Measurements from ENCODE around the gene CCDC71L. TPM values are rescaled to one million over a fixed set of nuclear protein-coding genes. Genes with fewer than 3 reads are reported as not detected.

The CCDC71L gene
- total RNA-seq, 2 experiments from 2014 or later, result 12.7 to 14.6 TPM

DNA sequence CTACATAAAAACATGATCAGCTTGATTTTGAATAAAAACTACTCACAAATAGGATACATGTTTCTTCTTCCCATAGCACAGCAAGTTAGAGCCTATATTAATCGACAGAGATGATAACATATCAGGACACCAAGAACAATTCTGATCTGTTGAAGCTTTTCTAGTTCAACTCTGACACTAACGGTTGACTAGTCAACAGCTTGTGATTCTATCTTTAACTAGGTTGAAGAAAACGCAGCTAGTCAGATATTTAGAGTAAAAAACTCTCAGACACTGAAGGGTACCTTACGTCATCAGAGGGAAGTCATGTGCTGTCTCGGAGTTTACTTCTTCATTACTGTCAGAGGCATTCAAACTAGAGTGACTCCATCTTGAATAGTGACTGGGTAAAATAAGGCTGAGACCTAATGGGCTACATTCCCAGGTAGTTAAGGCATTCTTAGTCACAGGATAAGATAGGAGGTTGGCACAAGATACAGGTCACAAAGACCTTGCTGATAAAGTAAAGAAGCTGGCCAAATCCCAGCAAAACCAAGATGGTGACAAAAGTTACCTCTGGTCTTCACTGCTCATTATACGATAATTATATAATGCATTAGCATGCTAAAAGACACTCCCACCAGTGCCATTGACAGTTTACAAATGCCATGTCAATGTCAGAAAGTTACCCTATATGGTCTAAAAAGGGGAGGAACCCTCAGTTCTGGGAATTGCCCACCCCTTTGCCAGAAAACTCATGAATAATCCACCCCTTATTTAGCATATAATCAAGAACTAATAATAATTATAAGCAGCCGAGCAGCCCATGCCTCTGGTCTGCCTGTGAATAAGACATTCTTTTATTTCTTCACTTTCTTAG lies 21.3 kb downstream of the CCDC71L start:
- Mint-ChIP-seq H3K9me3 (no peaks in the 10 kb centered on the region), H3K36me3 (ENCODE audit: low read depth) (no peaks in the 10 kb centered on the region), H3K4me1 (ENCODE audit: low read depth) (no peaks in the 10 kb centered on the region), H3K4me3 (no peak overlapping the region), H3K27ac (no peak overlapping the region), H3K27me3 (ENCODE audit: low read depth) (peaks cover 15% of the 10 kb centered on the region)
- CTCF ChIA-PET, result interaction anchor here (0.5 to 1.2 kb wide), 3 partner anchors 18 to 321 kb away, joined by 3 read pairs; no protein-coding TSS in a partner anchor
- intact Hi-C loops (cut with micrococcal nuclease), result no loop called here
- no peak for DNase-seq

DNA sequence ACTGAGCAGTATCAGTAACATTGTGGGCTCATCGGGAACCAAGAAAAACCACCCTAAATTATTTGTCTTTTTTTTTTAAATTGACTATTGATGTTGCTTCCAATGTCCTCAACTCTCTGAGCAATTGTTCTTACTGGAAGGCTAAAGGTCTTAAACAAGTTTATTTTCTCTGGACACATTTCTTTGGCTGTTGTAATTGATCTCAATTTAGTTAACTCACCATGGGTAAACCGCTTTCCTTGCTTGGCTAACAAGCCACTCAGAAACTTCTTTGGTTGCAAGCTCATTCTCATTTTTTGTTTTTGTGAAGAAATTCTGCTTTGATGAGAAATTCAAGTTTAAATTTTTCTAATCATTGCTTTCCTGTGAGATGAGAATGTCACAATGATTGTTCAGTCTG lies 25.5 kb downstream of the CCDC71L start:
- Mint-ChIP-seq H3K27me3 (ENCODE audit: low read depth) (peaks cover 16% of the 10 kb centered on the region), H3K9me3 (no peaks in the 10 kb centered on the region), H3K36me3 (ENCODE audit: low read depth) (no peaks in the 10 kb centered on the region), H3K4me3 (no peak overlapping the region), H3K27ac (no peak overlapping the region), H3K4me1 (ENCODE audit: low read depth) (no peaks in the 10 kb centered on the region)
- CTCF ChIA-PET, result interaction anchor here (0.7 kb wide), 1 partner anchor 101 kb away, joined by 4 read pairs; no protein-coding TSS in a partner anchor
- DNase-seq, result no peak
- intact Hi-C loops (cut with micrococcal nuclease), result no loop called here

DNA sequence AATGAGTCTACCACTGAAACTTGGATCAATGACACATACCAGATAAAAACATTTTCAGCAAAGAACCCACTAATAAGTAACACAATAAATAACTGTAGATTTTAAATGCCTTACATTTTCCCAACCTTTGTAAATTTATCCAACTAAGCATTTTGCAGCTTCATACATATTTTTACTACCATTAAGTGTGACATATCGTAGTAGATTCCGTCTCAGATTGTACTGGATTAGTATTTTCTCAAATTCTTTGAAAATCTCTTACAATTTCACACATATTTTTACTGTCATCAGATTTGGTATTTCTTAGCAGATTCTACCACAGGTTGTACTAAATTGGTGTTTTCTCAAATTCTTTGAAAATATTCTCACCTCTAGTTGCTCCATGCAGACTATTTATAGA lies 26.0 kb downstream of the CCDC71L start:
- H3K9me3 Mint-ChIP-seq, result no peaks in the 10 kb centered on the region
- no peak overlapping the region for H3K4me3 Mint-ChIP-seq
- intact Hi-C loops (cut with micrococcal nuclease), result no loop called here
- no peak overlapping the region for H3K27ac Mint-ChIP-seq
- H3K27me3 Mint-ChIP-seq (ENCODE audit: low read depth), result peaks cover 16% of the 10 kb centered on the region
- H3K4me1 Mint-ChIP-seq (ENCODE audit: low read depth), result no peaks in the 10 kb centered on the region
- H3K36me3 Mint-ChIP-seq (ENCODE audit: low read depth), result no peaks in the 10 kb centered on the region
- CTCF ChIA-PET, result interaction anchor here (0.7 kb wide), 1 partner anchor 101 kb away, joined by 4 read pairs; no protein-coding TSS in a partner anchor
- no peak for DNase-seq

DNA sequence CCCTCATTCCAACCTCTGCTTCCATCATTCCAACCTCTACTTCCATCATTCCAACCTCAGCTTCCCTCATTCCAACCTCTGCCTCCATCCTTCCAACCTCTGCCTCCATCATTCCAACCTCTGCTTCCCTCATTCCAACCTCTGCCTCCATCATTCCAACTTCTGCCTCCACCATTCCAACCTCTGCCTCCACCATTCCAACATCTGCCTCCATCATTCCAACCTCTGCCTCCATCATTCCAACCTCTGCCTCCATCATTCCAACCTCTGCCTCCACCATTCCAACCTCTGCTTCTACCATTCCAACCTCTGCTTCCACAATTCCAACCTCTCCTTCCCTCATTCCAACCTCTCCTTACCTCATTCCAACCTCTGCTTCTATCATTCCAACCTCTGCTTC lies 30.3 kb downstream of the CCDC71L start:
- H3K27me3 Mint-ChIP-seq (ENCODE audit: low read depth), result peaks cover 7% of the 10 kb centered on the region
- no peak overlapping the region for H3K27ac Mint-ChIP-seq
- no peaks in the 10 kb centered on the region for H3K4me1 Mint-ChIP-seq (ENCODE audit: low read depth)
- intact Hi-C loops (cut with micrococcal nuclease), result no loop called here
- DNase-seq, result no peak
- H3K9me3 Mint-ChIP-seq, result no peaks in the 10 kb centered on the region
- H3K36me3 Mint-ChIP-seq (ENCODE audit: low read depth), result no peaks in the 10 kb centered on the region
- no peak overlapping the region for H3K4me3 Mint-ChIP-seq
- CTCF ChIA-PET, result interaction anchor here (1.7 kb wide), 1 partner anchor 454 kb away, joined by 4 read pairs; no protein-coding TSS in a partner anchor

DNA sequence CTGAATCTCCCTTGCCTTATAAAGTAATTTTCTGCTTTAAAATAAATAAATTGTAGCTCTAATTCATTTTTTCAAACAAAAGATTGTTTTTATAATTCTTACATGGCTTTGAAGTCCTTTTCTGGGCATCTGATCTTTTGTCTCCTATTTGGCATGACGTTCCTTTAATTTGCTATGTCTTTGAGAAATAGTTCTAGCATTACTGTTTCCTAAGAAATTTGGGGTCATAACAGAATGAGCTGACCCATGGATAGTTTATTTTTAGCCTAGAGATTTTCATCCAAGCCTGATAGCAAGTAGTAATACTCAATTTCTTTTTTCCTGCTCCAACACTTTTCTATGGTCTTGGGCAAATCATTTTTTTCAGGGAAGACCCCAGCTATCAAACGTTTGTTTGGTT lies 31.4 kb downstream of the CCDC71L start:
- H3K27me3 Mint-ChIP-seq (ENCODE audit: low read depth), result no peaks in the 10 kb centered on the region
- no peak overlapping the region for H3K4me3 Mint-ChIP-seq
- H3K9me3 Mint-ChIP-seq, result no peaks in the 10 kb centered on the region
- DNase-seq, result no peak
- H3K36me3 Mint-ChIP-seq (ENCODE audit: low read depth), result no peaks in the 10 kb centered on the region
- CTCF ChIA-PET, result interaction anchor here (1.7 kb wide), 1 partner anchor 453 kb away, joined by 4 read pairs; no protein-coding TSS in a partner anchor
- H3K27ac Mint-ChIP-seq, result no peak overlapping the region
- intact Hi-C loops (cut with micrococcal nuclease), result no loop called here
- no peaks in the 10 kb centered on the region for H3K4me1 Mint-ChIP-seq (ENCODE audit: low read depth)

DNA sequence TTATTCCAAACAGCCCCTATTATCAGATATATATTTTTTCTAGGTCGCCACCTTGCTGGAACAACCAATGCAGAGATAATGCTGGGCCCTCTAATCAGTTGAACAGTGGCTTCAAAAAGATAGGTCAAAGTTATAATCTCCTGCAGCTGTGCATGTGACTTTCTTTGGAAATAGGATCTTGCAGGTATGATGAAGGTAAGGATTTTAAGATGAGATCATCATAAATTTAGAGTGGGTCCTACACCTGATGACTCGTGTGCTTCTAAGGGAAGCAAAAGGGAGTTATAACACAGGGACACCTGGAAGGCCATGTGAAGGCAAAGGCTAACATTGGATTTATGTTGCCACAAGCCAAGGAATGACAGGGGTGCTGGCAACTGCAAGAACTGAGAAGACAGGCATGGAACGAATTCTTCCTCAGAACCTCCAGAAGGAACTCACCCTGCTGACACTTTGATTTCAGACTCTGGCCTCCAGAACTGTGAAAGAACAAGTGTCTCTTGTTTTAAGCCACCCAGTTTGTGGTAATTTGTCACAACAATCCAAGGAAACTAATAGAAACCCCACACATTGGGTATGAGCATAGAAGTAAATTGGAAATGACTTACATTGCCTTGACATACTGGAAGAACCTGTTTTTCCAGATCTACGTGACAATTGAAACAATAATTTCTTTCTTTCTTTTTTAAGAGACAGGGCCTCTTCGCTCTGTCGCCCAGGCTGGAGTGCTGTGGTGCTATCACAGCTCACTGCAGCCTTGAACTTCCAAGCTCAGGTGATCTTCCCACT lies 34.4 kb downstream of the CCDC71L start:
- no peak for DNase-seq

DNA sequence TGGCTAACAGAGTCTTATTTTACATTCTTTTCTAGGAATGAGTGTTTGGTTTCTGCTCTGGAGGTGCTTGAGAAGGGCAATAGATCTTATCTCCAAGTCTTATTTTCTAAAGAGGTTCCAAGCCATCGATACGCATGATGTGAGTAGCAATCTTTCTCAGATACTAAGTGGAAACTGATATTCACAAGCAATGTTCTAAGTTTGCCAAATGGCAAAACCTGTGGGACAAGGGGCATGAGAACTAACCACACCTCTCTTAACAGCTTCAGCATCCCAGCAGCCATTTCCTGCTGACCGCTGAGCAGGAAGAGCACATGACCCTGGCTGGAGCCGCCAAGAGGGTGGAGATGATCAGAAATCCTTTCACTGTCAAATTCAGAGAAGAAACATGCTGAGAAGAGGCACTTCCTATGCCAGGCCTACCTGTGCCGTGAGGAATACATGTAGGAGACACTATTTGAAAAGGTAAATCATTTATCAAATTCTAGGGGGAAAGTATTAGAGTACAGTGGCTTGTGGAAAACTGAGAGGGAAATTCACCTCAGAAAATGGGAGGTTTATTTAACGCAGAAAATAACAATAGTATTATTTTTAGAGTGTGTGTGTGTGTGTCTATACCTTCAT lies 35.2 kb downstream of the CCDC71L start:
- no peak for DNase-seq
- no peak overlapping the region for H3K4me3 Mint-ChIP-seq
- CTCF ChIA-PET, result no interaction called here
- intact Hi-C loops (cut with micrococcal nuclease), result no loop called here
- H3K9me3 Mint-ChIP-seq, result peaks cover 4% of the 10 kb centered on the region
- H3K36me3 Mint-ChIP-seq (ENCODE audit: low read depth), result no peaks in the 10 kb centered on the region
- no peak overlapping the region for H3K27ac Mint-ChIP-seq
- H3K27me3 Mint-ChIP-seq (ENCODE audit: low read depth), result no peaks in the 10 kb centered on the region
- no peaks in the 10 kb centered on the region for H3K4me1 Mint-ChIP-seq (ENCODE audit: low read depth)

More for the DNA sequence above, 34.4 kb downstream of the CCDC71L start:
- intact Hi-C loops (cut with micrococcal nuclease), result no loop called here
- peaks cover 2% of the 10 kb centered on the region for H3K9me3 Mint-ChIP-seq
- H3K36me3 Mint-ChIP-seq (ENCODE audit: low read depth), result no peaks in the 10 kb centered on the region
- CTCF ChIA-PET, result no interaction called here
- no peaks in the 10 kb centered on the region for H3K27me3 Mint-ChIP-seq (ENCODE audit: low read depth)
- no peaks in the 10 kb centered on the region for H3K4me1 Mint-ChIP-seq (ENCODE audit: low read depth)
- H3K27ac Mint-ChIP-seq, result no peak overlapping the region
- H3K4me3 Mint-ChIP-seq, result no peak overlapping the region

DNA sequence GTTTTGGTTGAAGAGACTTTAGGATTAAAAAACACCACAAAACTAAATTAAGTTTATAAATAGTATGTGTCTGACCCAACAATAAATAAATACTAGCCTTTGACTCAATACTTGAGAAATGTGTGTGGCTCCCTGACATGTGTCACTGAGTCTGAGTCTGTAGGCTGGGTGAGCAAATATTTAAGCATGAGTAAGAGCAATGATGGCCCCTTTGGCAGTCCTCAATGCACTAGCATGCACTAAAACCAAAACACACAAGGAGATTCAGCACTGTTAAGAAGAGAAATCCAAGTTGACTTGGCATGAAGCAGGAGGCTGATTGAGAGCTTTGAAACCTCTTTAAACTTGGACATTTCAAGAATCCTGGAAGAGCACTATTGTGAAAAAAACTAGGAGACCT lies 37.1 kb downstream of the CCDC71L start:
- Mint-ChIP-seq H3K4me1 (ENCODE audit: low read depth) (no peaks in the 10 kb centered on the region), H3K36me3 (ENCODE audit: low read depth) (no peaks in the 10 kb centered on the region)

DNA sequence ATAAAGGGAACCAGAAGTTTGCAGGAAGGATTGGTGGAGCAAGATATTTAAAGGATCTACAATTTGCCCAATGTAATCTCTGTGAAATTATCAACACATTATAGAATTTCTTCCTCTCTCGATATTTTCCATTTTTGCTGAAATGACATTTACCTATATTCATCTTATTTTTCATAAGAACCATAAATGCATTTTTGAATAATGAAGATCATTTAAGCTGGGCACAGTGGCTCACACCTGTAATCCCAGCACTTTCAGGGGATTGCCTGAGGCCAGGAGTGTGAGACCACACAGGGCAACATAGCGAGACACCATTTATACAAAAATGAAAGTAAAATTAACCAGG lies 37.7 kb downstream of the CCDC71L start:
- Mint-ChIP-seq H3K27me3 (ENCODE audit: low read depth) (no peaks in the 10 kb centered on the region), H3K27ac (no peak overlapping the region), H3K36me3 (ENCODE audit: low read depth) (no peaks in the 10 kb centered on the region), H3K9me3 (peaks cover 4% of the 10 kb centered on the region), H3K4me3 (no peak overlapping the region), H3K4me1 (ENCODE audit: low read depth) (no peaks in the 10 kb centered on the region)
- no peak for DNase-seq
- CTCF ChIA-PET, result no interaction called here
- intact Hi-C loops (cut with micrococcal nuclease), result no loop called here

More for the DNA sequence above, 37.1 kb downstream of the CCDC71L start:
- Mint-ChIP-seq H3K9me3 (peaks cover 4% of the 10 kb centered on the region), H3K27me3 (ENCODE audit: low read depth) (no peaks in the 10 kb centered on the region), H3K4me3 (no peak overlapping the region), H3K27ac (no peak overlapping the region)
- CTCF ChIA-PET, result interaction anchor here (0.5 to 1.2 kb wide), 3 partner anchors 18 to 37 kb away, joined by 3 read pairs; partner anchors contain the start of gene CCDC71L
- no peak for DNase-seq
- intact Hi-C loops (cut with micrococcal nuclease), result no loop called here

DNA sequence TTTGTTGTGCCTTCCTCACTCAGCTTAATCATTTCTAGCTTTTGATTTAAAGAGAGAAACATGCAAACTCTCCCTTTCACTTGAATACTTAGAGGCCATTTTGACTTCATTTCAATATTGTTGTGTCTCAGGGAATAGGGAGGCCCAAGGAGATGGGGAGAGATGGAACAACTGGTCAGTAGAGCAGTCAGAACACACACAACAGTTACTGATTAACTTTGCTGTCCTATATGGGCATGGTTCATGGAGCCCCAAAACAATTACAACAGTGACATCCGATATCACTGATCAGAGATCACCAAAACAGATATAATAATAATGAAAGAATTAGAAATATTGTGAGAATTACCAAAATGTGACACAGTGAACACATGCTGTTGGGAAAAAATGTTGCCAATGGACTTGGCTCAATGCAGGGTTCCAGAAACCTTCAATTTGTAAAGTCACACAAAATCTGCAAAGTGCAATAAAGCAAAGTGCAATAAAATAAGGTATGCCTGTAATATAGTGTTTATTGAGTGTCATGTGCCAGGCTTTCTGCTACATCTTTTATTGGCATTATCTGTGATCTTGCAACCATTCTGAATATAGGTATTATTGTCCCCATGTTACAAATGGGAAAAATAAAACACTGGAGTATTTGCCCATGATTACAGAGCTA lies 38.2 kb downstream of the CCDC71L start:
- Mint-ChIP-seq H3K4me3 (no peak overlapping the region), H3K27ac (no peak overlapping the region), H3K9me3 (peaks cover 4% of the 10 kb centered on the region), H3K4me1 (ENCODE audit: low read depth) (no peaks in the 10 kb centered on the region), H3K27me3 (ENCODE audit: low read depth) (no peaks in the 10 kb centered on the region), H3K36me3 (ENCODE audit: low read depth) (no peaks in the 10 kb centered on the region)
- DNase-seq, result no peak
- intact Hi-C loops (cut with micrococcal nuclease), result no loop called here
- CTCF ChIA-PET, result interaction anchor here (1.3 to 1.4 kb wide), 2 partner anchors 37 to 446 kb away, joined by 3 to 4 read pairs; partner anchors contain the start of gene CCDC71L

DNA sequence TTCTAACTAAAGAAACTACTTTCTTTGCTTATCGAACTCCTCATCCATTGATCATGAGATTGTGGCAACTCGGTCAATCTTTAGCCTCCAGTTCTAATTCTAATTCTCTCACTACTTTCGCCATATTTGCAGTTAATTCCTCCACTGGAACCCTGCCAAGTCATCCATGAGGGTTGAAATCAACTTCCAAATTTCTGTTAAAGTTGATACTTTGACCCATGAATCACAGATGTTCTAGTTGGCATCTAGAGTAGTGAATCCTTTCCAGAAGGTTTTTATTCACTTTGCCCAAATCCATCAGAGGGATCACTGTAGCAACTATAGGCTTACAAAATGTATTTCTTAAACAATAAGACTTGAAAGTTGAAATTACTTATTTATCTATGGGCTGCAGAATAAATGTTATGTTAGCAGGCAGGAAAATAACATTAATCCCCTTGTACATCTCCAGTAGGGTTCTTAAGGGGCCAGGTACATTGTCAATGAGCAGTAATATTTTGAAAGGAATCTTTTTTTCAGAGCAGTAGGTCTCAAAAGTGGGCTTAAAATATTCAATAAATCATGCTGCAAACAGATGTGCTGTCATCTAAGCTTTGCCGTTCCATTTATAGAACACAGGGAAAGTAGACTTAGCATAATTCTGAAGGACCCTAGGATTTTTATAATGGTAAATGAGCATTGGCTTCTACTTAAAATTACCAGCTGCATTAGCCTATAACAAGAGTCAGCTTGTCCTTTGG lies 39.4 kb downstream of the CCDC71L start:
- intact Hi-C loops (cut with micrococcal nuclease), result no loop called here
- no peak overlapping the region for H3K4me3 Mint-ChIP-seq
- H3K36me3 Mint-ChIP-seq (ENCODE audit: low read depth), result no peaks in the 10 kb centered on the region
- no peak overlapping the region for H3K27ac Mint-ChIP-seq
- H3K4me1 Mint-ChIP-seq (ENCODE audit: low read depth), result no peaks in the 10 kb centered on the region
- no peaks in the 10 kb centered on the region for H3K27me3 Mint-ChIP-seq (ENCODE audit: low read depth)
- DNase-seq, result no peak
- CTCF ChIA-PET, result interaction anchor here (1.3 to 1.4 kb wide), 2 partner anchors 39 to 445 kb away, joined by 3 to 4 read pairs; partner anchors contain the start of gene CCDC71L
- H3K9me3 Mint-ChIP-seq, result peaks cover 4% of the 10 kb centered on the region
